DND-41 (cell line): ENCODE results near the gene ANKFN1.

Experiments used
- CTCF ChIP-seq: IDR thresholded peaks from 2 replicates; pipeline ENCODE4 v1.5.1; 2012; ENCODE audit warnings: borderline replicate concordance, low read length, moderate library complexity, mild to moderate bottlenecking; ENCODE audit not compliant: poor library complexity, severe bottlenecking; ENCODE audit errors: extremely low read depth
- EZH2 ChIP-seq: IDR thresholded peaks from 3 replicates; pipeline ENCODE4 v1.6.1; 2012; ENCODE audit warnings: borderline replicate concordance, low read depth, mild to moderate bottlenecking, moderate library complexity, low read length, inconsistent platforms; ENCODE audit not compliant: severe bottlenecking

GRCh38 chr17:56431736-56432135, 278.5 kb downstream of the ANKFN1 start:
- TF ChIP-seq EZH2 (no peak), CTCF (no peak)
